D721Med (cell line): Measurements from ENCODE around the gene MAGEA2B.
"Not testable (repeated sequence)": the region's sequence is repeated elsewhere in the genome, so short reads cannot be mapped to it uniquely, and the experiment has no call there.

Experiments
- DNase-seq: peaks from one replicate; pipeline ENCODE4 v3.0.0; 2011; ENCODE audit warnings: low spot score; ENCODE audit not compliant: insufficient read length
- FAIRE-seq: peaks from 2 replicates; lab custom pipeline; 2011; peaks lifted over from hg19 to GRCh38; lab: Jason Lieb, UNC
- CTCF ChIP-seq: IDR thresholded peaks from 2 replicates; pipeline ENCODE4 v1.5.1; 2012; ENCODE audit warnings: mild to moderate bottlenecking, control low read depth; ENCODE audit not compliant: insufficient read depth; ENCODE audit errors: missing control alignments

Gene MAGEA2B

GRCh38 chrX:152713815-152714787 is at the start of gene MAGEA2B:
Gene MAGEA2B, plus strand, starts transcription at chrX:152714628. Its CDS starts 2,479 bp downstream, at chrX:152717107.
- not testable (repeated sequence) for DNase-seq
- FAIRE-seq, result peak; percentile 95

GRCh38 chrX:152674135-152674534 is 40.3 kb upstream of the MAGEA2B start:
- TF ChIP-seq CTCF, result no peak
- no peak for DNase-seq
- no peak for FAIRE-seq

GRCh38 chrX:152674652-152675051 is 39.8 kb upstream of the MAGEA2B start:
- not testable (repeated sequence) for DNase-seq, FAIRE-seq

GRCh38 chrX:152681012-152681411 is 33.4 kb upstream of the MAGEA2B start:
- not testable (repeated sequence) for DNase-seq, FAIRE-seq

- not testable (repeated sequence) for DNase-seq
Observed at GRCh38 chrX:152697952-152698931, 16.2 kb upstream of the MAGEA2B start, which contains the start of gene MAGEA3. Gene MAGEA3, plus strand, starts transcription at chrX:152698794. Its CDS starts 2,039 bp downstream, at chrX:152700833.

GRCh38 chrX:152700390-152700789 is 14.0 kb upstream of the MAGEA2B start:
- not testable (repeated sequence) for FAIRE-seq, DNase-seq

More at GRCh38 chrX:152697952-152698931, 16.2 kb upstream of the MAGEA2B start, which contains the start of gene MAGEA3:
- not testable (repeated sequence) for FAIRE-seq

GRCh38 chrX:152706500-152706899 is 7.9 kb upstream of the MAGEA2B start:
- not testable (repeated sequence) for FAIRE-seq, DNase-seq

- not testable (repeated sequence) for DNase-seq, FAIRE-seq
Observed at GRCh38 chrX:152709173-152709572, 5.3 kb upstream of the MAGEA2B start, which contains the start of gene CSAG2. Gene CSAG2, minus strand, starts transcription at chrX:152709273. Its CDS starts 161 bp downstream, at chrX:152709112.

- peak; percentile 89 for FAIRE-seq
- DNase-seq, result not testable (repeated sequence)
Observed at GRCh38 chrX:152713195-152713594, 1.2 kb upstream of the MAGEA2B start.

- DNase-seq (no peak), FAIRE-seq (no peak)
- no peak for TF ChIP-seq CTCF
Observed at GRCh38 chrX:152725409-152725808, 11.0 kb downstream of the MAGEA2B start.
